Fibroblast of mammary gland (primary cell): ENCODE results near the gene BFSP2.
A peak's percentile ranks its signal among the peaks of the same experiment; 100 is the strongest.

ENCODE experiments used
- DNase-seq: peaks from one replicate; pipeline ENCODE4 v3.0.0-alpha.2; 2010; ENCODE audit warnings: low read depth
- H3K4me3 ChIP-seq: 2 replicates; pipeline ENCODE4 v1.5.1; 2011; ENCODE audit warnings: low read depth, mild to moderate bottlenecking, low read length, moderate library complexity; ENCODE audit not compliant: control insufficient read depth
- CTCF ChIP-seq: conservative IDR thresholded peaks from 2 replicates; pipeline ENCODE4 v1.5.1; 2011; ENCODE audit warnings: low read depth, low read length, inconsistent platforms; ENCODE audit not compliant: control insufficient read depth, insufficient read depth

The BFSP2 gene

GRCh38 chr3:133381346-133382109 is 18.3 kb upstream of the BFSP2 start:
- TF ChIP-seq CTCF: no peak
- DNase-seq: no peak
- no peak overlapping the region for H3K4me3 ChIP-seq

DNA sequence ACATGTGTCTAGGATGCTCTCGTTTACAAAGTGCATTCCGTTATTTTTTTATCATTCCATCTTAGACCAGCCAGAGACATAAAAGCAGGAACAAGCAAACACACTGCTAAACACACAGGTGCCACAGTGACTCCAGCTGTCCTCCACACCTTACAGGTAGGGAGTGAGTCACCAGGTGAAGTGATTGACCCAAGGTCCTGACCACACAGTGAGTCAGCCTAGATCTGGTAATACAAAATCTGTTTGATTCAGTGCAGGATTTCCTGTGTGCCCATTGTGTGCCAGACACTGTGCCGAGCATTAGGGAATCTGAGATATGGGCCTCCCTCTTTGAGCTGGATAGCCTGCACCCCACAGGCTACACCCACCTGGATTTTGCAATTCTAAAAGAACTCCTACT is 16.7 kb upstream of the BFSP2 start:
- no peak for DNase-seq
- TF ChIP-seq CTCF: no peak

DNA sequence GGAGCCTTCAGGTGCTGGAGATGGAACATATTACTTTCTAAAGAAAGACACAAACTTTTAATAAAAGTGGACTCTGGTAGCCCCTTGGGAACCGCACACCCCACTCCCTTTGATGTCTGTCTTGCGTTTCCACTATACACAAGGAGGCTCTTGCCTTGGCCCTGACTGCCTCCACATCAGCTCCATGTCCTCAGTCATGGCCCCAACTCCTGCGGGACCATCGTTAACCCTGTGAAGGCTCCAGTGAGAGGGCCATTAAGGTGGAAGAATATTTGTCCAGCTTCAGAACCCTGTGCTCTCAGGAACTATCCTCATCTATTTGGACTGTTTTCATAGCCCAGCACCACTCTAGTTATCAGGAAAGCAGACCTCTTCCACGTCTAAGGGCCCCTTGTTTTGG is 16.1 kb upstream of the BFSP2 start:
- no peak for TF ChIP-seq CTCF
- H3K4me3 ChIP-seq: no peak overlapping the region
- DNase-seq: no peak

More for the DNA sequence above, 16.7 kb upstream of the BFSP2 start:
- no peak overlapping the region for H3K4me3 ChIP-seq

- no peak overlapping the region for H3K4me3 ChIP-seq
- TF ChIP-seq CTCF: peak; percentile 52
- DNase-seq: peak; percentile 43
Observed at GRCh38 chr3:133384331-133385027, 15.4 kb upstream of the BFSP2 start.

GRCh38 chr3:133386876-133387275 is 13.0 kb upstream of the BFSP2 start:
- H3K4me3 ChIP-seq: no peak overlapping the region
- TF ChIP-seq CTCF: no peak
- DNase-seq: no peak

- no peak for TF ChIP-seq CTCF
- H3K4me3 ChIP-seq: no peak overlapping the region
- DNase-seq: no peak
Observed at GRCh38 chr3:133387341-133387740, 12.5 kb upstream of the BFSP2 start.
